ENCODE measurements around the gene HIC2.
"Not testable (repeated sequence)": the region's sequence is repeated elsewhere in the genome, so short reads cannot be mapped to it uniquely, and the experiment has no call there.

Gene HIC2

GRCh38 chr22:21493789-21494782 is 76.9 kb downstream of the HIC2 start:
- not testable (repeated sequence) for DNase-seq (ENCODE audit: low read depth)

- not testable (repeated sequence) for DNase-seq (ENCODE audit: low read depth)
Measured at GRCh38 chr22:21497984-21498383, 80.8 kb downstream of the HIC2 start.

GRCh38 chr22:21498489-21498888 is 81.3 kb downstream of the HIC2 start:
- DNase-seq (ENCODE audit: low read depth) = not testable (repeated sequence)

GRCh38 chr22:21499623-21500506 is 82.7 kb downstream of the HIC2 start:
- DNase-seq (ENCODE audit: low read depth) = not testable (repeated sequence)

Data from activated T-cell treated with anti-CD3 and anti-CD28 coated beads for 1 hour (primary cell).